Mesothelial cell of epicardium (in vitro differentiated cells): ENCODE results near the gene PSTK. TPM values are rescaled to one million over a fixed set of nuclear protein-coding genes. Genes with fewer than 3 reads are reported as not detected.

Experiments used
- DNase-seq, 2 experiments: peaks; one replicate each; pipeline ENCODE4 v3.0.0; 2021; ENCODE audit warnings: low spot score in 2 of 2; ENCODE audit not compliant: unreplicated experiment in 2 of 2
- H3K27ac Mint-ChIP-seq: 2 replicates; pipeline ENCODE4 v1.8.0; 2021; ENCODE audit warnings: mixed read lengths
- H3K27me3 Mint-ChIP-seq: 2 replicates; pipeline ENCODE4 v1.8.0; 2021; ENCODE audit warnings: low read depth, mixed read lengths
- H3K36me3 Mint-ChIP-seq: 2 replicates; pipeline ENCODE4 v1.8.0; 2021; ENCODE audit warnings: mixed read lengths
- H3K4me1 Mint-ChIP-seq: 2 replicates; pipeline ENCODE4 v1.8.0; 2021; ENCODE audit warnings: mixed read lengths
- H3K4me3 Mint-ChIP-seq: 2 replicates; pipeline ENCODE4 v1.8.0; 2021; ENCODE audit warnings: mild to moderate bottlenecking, moderate library complexity, mixed read lengths
- H3K9me3 Mint-ChIP-seq: 2 replicates; pipeline ENCODE4 v1.8.0; 2021; ENCODE audit warnings: mixed read lengths
- CTCF ChIP-seq: fragments of 200-600 bp; sonication (generic); IDR thresholded peaks from one replicate; pipeline ENCODE4 v1.5.0; 2021; ENCODE audit warnings: antibody characterized with exemption; ENCODE audit not compliant: unreplicated experiment
- total RNA-seq: library from RNA; stranded (reverse); gene quantifications from 3 replicates; pipeline ENCODE4 v1.2.1, GENCODE V29; 2021

Gene PSTK
- total RNA-seq, 1 donor from 2014 or later: 9.1 TPM

- Mint-ChIP-seq H3K27ac (no peak overlapping the region), H3K27me3 (no peaks in the 10 kb centered on the region)
Measured at GRCh38 chr10:123017421-123018165, 37.4 kb downstream of the PSTK start.

GRCh38 chr10:123018531-123018930 lies 38.3 kb downstream of the PSTK start:
- no peaks in the 10 kb centered on the region for H3K9me3 Mint-ChIP-seq
- H3K4me3 Mint-ChIP-seq: no peak overlapping the region
- H3K27ac Mint-ChIP-seq: no peak overlapping the region
- no peaks in the 10 kb centered on the region for H3K4me1 Mint-ChIP-seq
- peaks cover 2% of the 10 kb centered on the region for H3K36me3 Mint-ChIP-seq
- no peak for DNase-seq
- H3K27me3 Mint-ChIP-seq: no peaks in the 10 kb centered on the region
- no peak for TF ChIP-seq CTCF

More at GRCh38 chr10:123017421-123018165, 37.4 kb downstream of the PSTK start:
- H3K4me3 Mint-ChIP-seq: no peak overlapping the region
- DNase-seq: no peak
- H3K36me3 Mint-ChIP-seq: peaks cover 6% of the 10 kb centered on the region
- no peak for TF ChIP-seq CTCF
- H3K4me1 Mint-ChIP-seq: no peaks in the 10 kb centered on the region
- H3K9me3 Mint-ChIP-seq: no peaks in the 10 kb centered on the region

GRCh38 chr10:123019264-123019663 lies 39.1 kb downstream of the PSTK start:
- Mint-ChIP-seq H3K27ac (no peak overlapping the region), H3K27me3 (no peaks in the 10 kb centered on the region), H3K4me3 (no peak overlapping the region), H3K36me3 (no peaks in the 10 kb centered on the region), H3K4me1 (no peaks in the 10 kb centered on the region), H3K9me3 (no peaks in the 10 kb centered on the region)
- DNase-seq: no peak
- no peak for TF ChIP-seq CTCF

- DNase-seq: no peak
- Mint-ChIP-seq H3K4me1 (no peaks in the 10 kb centered on the region), H3K4me3 (no peak overlapping the region), H3K27me3 (no peaks in the 10 kb centered on the region), H3K9me3 (no peaks in the 10 kb centered on the region), H3K27ac (no peak overlapping the region), H3K36me3 (no peaks in the 10 kb centered on the region)
- TF ChIP-seq CTCF: no peak
Measured at GRCh38 chr10:123019941-123020703, 39.9 kb downstream of the PSTK start.

- no peak for DNase-seq
- Mint-ChIP-seq H3K27me3 (no peaks in the 10 kb centered on the region), H3K4me1 (no peaks in the 10 kb centered on the region), H3K9me3 (no peaks in the 10 kb centered on the region), H3K27ac (no peak overlapping the region), H3K4me3 (no peak overlapping the region), H3K36me3 (no peaks in the 10 kb centered on the region)
- no peak for TF ChIP-seq CTCF
Measured at GRCh38 chr10:123021517-123021916, 41.3 kb downstream of the PSTK start.
